Spleen (tissue), 7 donors: Measurements from ENCODE around the gene EPHB2.

ENCODE experiments used
- POLR2A ChIP-seq, 3 donors: fragments of 450-650 bp; IDR thresholded peaks; one replicate each; pipeline ENCODE4 v1.5.1; 2017; ENCODE audit warnings: antibody characterized with exemption in 3 of 3, mild to moderate bottlenecking in 1 of 3
- POLR2AphosphoS5 ChIP-seq, 3 donors: sonication (generic); formaldehyde crosslinking; IDR thresholded peaks; one replicate each; pipeline ENCODE4 v1.5.1; 2017; ENCODE audit warnings: antibody characterized with exemption in 3 of 3
- TF ChIP-seq, protein P1 (sequence below), 11 experiments: fragments of 200-600 bp in 7 of 11; fragments of 450-650 bp in 4 of 11; sonication (generic) in 4 of 11; IDR thresholded peaks in 8 of 11; conservative IDR thresholded peaks in 3 of 11; 1 replicate in 7 of 11; 2 replicates in 4 of 11; pipeline versions ENCODE4 v1.4.0 to v1.8.0; 2016 to 2021; ENCODE audit warnings: antibody characterized with exemption in 11 of 11, inconsistent platforms in 4 of 11, mild to moderate bottlenecking in 1 of 11
- donor health status: DM: no; HTN: no; CAD: no; lungs with moderate emphysema.
- donor health status: DM: no; HTN: no; CAD: no.
- donor health status: DM: no; HTN: no; CAD: no.

DNA sequence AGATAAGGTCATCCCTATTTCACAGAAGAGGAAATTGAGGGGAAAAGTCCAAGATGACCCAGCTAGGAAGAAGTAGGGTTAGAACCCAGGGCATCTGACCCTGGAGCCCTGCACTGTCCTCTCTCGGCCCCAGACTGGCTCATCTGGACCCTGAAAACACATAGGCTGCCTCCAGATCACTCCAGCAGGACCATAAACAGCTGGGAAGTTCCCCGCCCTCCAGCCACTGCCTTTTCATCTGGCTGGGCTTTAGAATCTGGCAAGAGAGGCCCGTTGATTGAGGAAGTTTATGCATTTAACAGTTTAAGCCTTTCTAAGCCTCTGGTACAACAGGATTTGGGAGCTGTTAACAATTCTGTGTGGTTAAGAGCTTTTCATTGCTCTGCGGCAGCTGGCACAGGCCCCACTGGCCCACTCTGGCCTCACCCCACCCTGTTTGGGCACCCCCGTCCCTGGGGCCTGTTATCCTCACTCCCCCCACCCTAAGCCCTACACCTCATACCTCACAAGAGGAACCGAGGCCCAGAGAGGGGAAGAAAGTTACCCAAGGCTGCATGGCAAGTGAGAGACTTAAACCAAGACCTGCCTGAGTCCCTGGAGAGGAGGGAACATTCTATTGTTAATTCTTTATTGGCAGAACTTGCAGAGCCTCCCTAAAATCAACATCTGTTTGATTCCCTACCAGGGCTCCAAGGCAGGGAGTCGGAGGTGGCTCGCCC lies 84.2 kb downstream of the EPHB2 start:
- TF ChIP-seq, protein P1, sequence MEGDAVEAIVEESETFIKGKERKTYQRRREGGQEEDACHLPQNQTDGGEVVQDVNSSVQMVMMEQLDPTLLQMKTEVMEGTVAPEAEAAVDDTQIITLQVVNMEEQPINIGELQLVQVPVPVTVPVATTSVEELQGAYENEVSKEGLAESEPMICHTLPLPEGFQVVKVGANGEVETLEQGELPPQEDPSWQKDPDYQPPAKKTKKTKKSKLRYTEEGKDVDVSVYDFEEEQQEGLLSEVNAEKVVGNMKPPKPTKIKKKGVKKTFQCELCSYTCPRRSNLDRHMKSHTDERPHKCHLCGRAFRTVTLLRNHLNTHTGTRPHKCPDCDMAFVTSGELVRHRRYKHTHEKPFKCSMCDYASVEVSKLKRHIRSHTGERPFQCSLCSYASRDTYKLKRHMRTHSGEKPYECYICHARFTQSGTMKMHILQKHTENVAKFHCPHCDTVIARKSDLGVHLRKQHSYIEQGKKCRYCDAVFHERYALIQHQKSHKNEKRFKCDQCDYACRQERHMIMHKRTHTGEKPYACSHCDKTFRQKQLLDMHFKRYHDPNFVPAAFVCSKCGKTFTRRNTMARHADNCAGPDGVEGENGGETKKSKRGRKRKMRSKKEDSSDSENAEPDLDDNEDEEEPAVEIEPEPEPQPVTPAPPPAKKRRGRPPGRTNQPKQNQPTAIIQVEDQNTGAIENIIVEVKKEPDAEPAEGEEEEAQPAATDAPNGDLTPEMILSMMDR (IDR thresholded peaks at IDR 0.05 in 8 of 11, conservative IDR thresholded peaks at IDR 0.05 in 3 of 11), result no peak
- TF ChIP-seq POLR2A (IDR thresholded peaks at IDR 0.05) (no peak), POLR2AphosphoS5 (IDR thresholded peaks at IDR 0.05) (no peak)
